HAP-1 (cell line): ENCODE measurements around the gene B9D1.

ENCODE experiments used
- DNase-seq, 2 experiments: peaks; one replicate each; pipeline ENCODE4 v3.0.0-alpha.2; 2016 to 2020; ENCODE audit warnings: low spot score in 2 of 2
- H3K27me3 ChIP-seq: fragments of 250-450 bp; sonication (Bioruptor Pico); 2 replicates; pipeline ENCODE4 v1.5.1; 2020; ENCODE audit warnings: low read depth, mild to moderate bottlenecking, moderate library complexity
- H3K36me3 ChIP-seq: fragments of 250-450 bp; sonication (Bioruptor Pico); replicated peaks from 2 replicates; pipeline ENCODE4 v1.5.1; 2020; ENCODE audit warnings: mild to moderate bottlenecking
- H3K4me1 ChIP-seq: fragments of 250-450 bp; sonication (Bioruptor Pico); 2 replicates; pipeline ENCODE4 v1.5.1; 2020; ENCODE audit warnings: mild to moderate bottlenecking
- H3K4me3 ChIP-seq: fragments of 250-450 bp; sonication (Bioruptor Pico); 2 replicates; pipeline ENCODE4 v1.5.1; 2020; ENCODE audit warnings: mild to moderate bottlenecking, moderate library complexity
- H3K9me3 ChIP-seq: fragments of 250-450 bp; sonication (Bioruptor Pico); 2 replicates; pipeline ENCODE4 v1.5.1; 2020; ENCODE audit warnings: mild to moderate bottlenecking, moderate library complexity
- in situ Hi-C: fragments of 300-500 bp; cut with MboI; formaldehyde crosslinking; loops from 3 replicates; pipeline ENCODE4 v1.14.3; 2020; ENCODE audit warnings: low sequenced_read_pairs, inconsistent platforms, mixed read lengths

The B9D1 gene

GRCh38 chr17:19362277-19363113, at the start of gene B9D1:
B9D1 (minus strand) TSS chr17:19362723; CDS start chr17:19362569, 154 bp downstream.
- H3K4me1 ChIP-seq = peaks cover 12% of the 10 kb centered on the region
- H3K9me3 ChIP-seq = no peaks in the 10 kb centered on the region; the same call in 1 of the 2 replicates
- peak within 1 kb of the TSS; percentile 82 for H3K4me3 ChIP-seq
- H3K27me3 ChIP-seq = no peaks in the 10 kb centered on the region
- peaks cover under 1% of the 10 kb centered on the region; the same call in 1 of the 2 replicates for H3K36me3 ChIP-seq
- in situ Hi-C loops = loop anchor here (5.0 kb wide), 3 partner anchors 85 to 400 kb away; no protein-coding TSS in a partner anchor
- DNase-seq = peak; percentile 72 to 91

GRCh38 chr17:19411631-19412030, 49.1 kb upstream of the B9D1 start:
- Histone ChIP-seq H3K4me1 (no peaks in the 10 kb centered on the region), H3K27me3 (no peaks in the 10 kb centered on the region), H3K9me3 (no peaks in the 10 kb centered on the region), H3K4me3 (no peak overlapping the region), H3K36me3 (no peaks in the 10 kb centered on the region)
- in situ Hi-C loops = no loop called here
- no peak for DNase-seq

GRCh38 chr17:19410875-19411620, 48.5 kb upstream of the B9D1 start, which contains the start of gene RNF112:
RNF112 (plus strand) TSS chr17:19411232; CDS start chr17:19411409, 177 bp downstream.
- no peak within 1 kb of the TSS for H3K4me3 ChIP-seq
- no peak for DNase-seq
- in situ Hi-C loops = no loop called here
- no peaks in the 10 kb centered on the region for H3K4me1 ChIP-seq
- H3K36me3 ChIP-seq = no peaks in the 10 kb centered on the region
- no peaks in the 10 kb centered on the region for H3K27me3 ChIP-seq
- no peaks in the 10 kb centered on the region for H3K9me3 ChIP-seq

- no peaks in the 10 kb centered on the region for H3K4me1 ChIP-seq
- DNase-seq = no peak
- H3K36me3 ChIP-seq = no peaks in the 10 kb centered on the region
- no peak overlapping the region for H3K4me3 ChIP-seq
- no peaks in the 10 kb centered on the region for H3K9me3 ChIP-seq
- in situ Hi-C loops = no loop called here
- no peaks in the 10 kb centered on the region for H3K27me3 ChIP-seq
These were observed 47.6 kb upstream of the B9D1 start for GRCh38 chr17:19410091-19410490.

- Histone ChIP-seq H3K4me1 (no peaks in the 10 kb centered on the region), H3K9me3 (no peaks in the 10 kb centered on the region), H3K27me3 (no peaks in the 10 kb centered on the region), H3K4me3 (no peak overlapping the region), H3K36me3 (no peaks in the 10 kb centered on the region)
- no peak for DNase-seq
- in situ Hi-C loops = no loop called here
These were observed 47.0 kb upstream of the B9D1 start for GRCh38 chr17:19409509-19409908.

- H3K4me1 ChIP-seq = no peaks in the 10 kb centered on the region
- in situ Hi-C loops = no loop called here
- no peak overlapping the region for H3K4me3 ChIP-seq
These were observed 46.5 kb upstream of the B9D1 start for GRCh38 chr17:19409066-19409465.

GRCh38 chr17:19408346-19408710, 45.8 kb upstream of the B9D1 start:
- H3K4me3 ChIP-seq = no peak overlapping the region
- no peaks in the 10 kb centered on the region for H3K36me3 ChIP-seq
- no peaks in the 10 kb centered on the region for H3K27me3 ChIP-seq
- H3K4me1 ChIP-seq = no peaks in the 10 kb centered on the region
- no peak for DNase-seq
- in situ Hi-C loops = no loop called here
- no peaks in the 10 kb centered on the region for H3K9me3 ChIP-seq

More at GRCh38 chr17:19409066-19409465, 46.5 kb upstream of the B9D1 start:
- no peaks in the 10 kb centered on the region for H3K27me3 ChIP-seq
- H3K9me3 ChIP-seq = no peaks in the 10 kb centered on the region
- H3K36me3 ChIP-seq = no peaks in the 10 kb centered on the region
- DNase-seq = no peak

- H3K9me3 ChIP-seq = no peaks in the 10 kb centered on the region
- H3K4me1 ChIP-seq = no peaks in the 10 kb centered on the region
- in situ Hi-C loops = no loop called here
- H3K36me3 ChIP-seq = no peaks in the 10 kb centered on the region
- H3K27me3 ChIP-seq = no peaks in the 10 kb centered on the region
- no peak for DNase-seq
- no peak overlapping the region for H3K4me3 ChIP-seq
These were observed 45.2 kb upstream of the B9D1 start for GRCh38 chr17:19407601-19408345.

- DNase-seq = no peak
- H3K4me3 ChIP-seq = no peak overlapping the region
- H3K4me1 ChIP-seq = no peaks in the 10 kb centered on the region
- no peaks in the 10 kb centered on the region for H3K27me3 ChIP-seq
- no peaks in the 10 kb centered on the region for H3K36me3 ChIP-seq
- no peaks in the 10 kb centered on the region for H3K9me3 ChIP-seq
- in situ Hi-C loops = no loop called here
These were observed 42.6 kb upstream of the B9D1 start for GRCh38 chr17:19405114-19405513.

GRCh38 chr17:19404264-19404663, 41.7 kb upstream of the B9D1 start:
- Histone ChIP-seq H3K9me3 (no peaks in the 10 kb centered on the region), H3K36me3 (no peaks in the 10 kb centered on the region), H3K4me1 (no peaks in the 10 kb centered on the region), H3K27me3 (no peaks in the 10 kb centered on the region), H3K4me3 (no peak overlapping the region)
- in situ Hi-C loops = no loop called here
- no peak for DNase-seq

- DNase-seq = no peak
- Histone ChIP-seq H3K27me3 (no peaks in the 10 kb centered on the region), H3K4me1 (no peaks in the 10 kb centered on the region), H3K36me3 (no peaks in the 10 kb centered on the region), H3K4me3 (no peak overlapping the region), H3K9me3 (no peaks in the 10 kb centered on the region)
- in situ Hi-C loops = no loop called here
These were observed 40.5 kb upstream of the B9D1 start for GRCh38 chr17:19403021-19403420.

GRCh38 chr17:19402171-19402570, 39.6 kb upstream of the B9D1 start:
- H3K4me3 ChIP-seq = no peak overlapping the region
- no peak for DNase-seq
- H3K4me1 ChIP-seq = no peaks in the 10 kb centered on the region
- no peaks in the 10 kb centered on the region for H3K27me3 ChIP-seq
- in situ Hi-C loops = no loop called here
- H3K36me3 ChIP-seq = no peaks in the 10 kb centered on the region
- no peaks in the 10 kb centered on the region for H3K9me3 ChIP-seq

- in situ Hi-C loops = no loop called here
- Histone ChIP-seq H3K4me1 (no peaks in the 10 kb centered on the region), H3K4me3 (no peak overlapping the region), H3K27me3 (no peaks in the 10 kb centered on the region), H3K9me3 (no peaks in the 10 kb centered on the region), H3K36me3 (no peaks in the 10 kb centered on the region)
- DNase-seq = no peak
These were observed 38.9 kb upstream of the B9D1 start for GRCh38 chr17:19401321-19402010.
